Immature natural killer cell (primary cell): ENCODE measurements around the gene LRRC66. TPM values are rescaled to one million over a fixed set of nuclear protein-coding genes. Genes with fewer than 3 reads are reported as not detected.

Experiments
- DNase-seq, 3 donors: peaks; one replicate each; pipeline ENCODE4 v3.0.0; 2022; ENCODE audit warnings: mixed read lengths in 1 of 3
- H3K27ac Mint-ChIP-seq, 6 donors: one replicate each; pipeline ENCODE4 v1.8.0; 2020; ENCODE audit warnings: mixed read lengths in 6 of 6, mild to moderate bottlenecking in 5 of 6, inconsistent platforms in 4 of 6, moderate library complexity in 3 of 6
- H3K27me3 Mint-ChIP-seq, 3 donors: one replicate each; pipeline ENCODE4 v1.8.0; 2020 to 2021; ENCODE audit warnings: low read depth in 3 of 3, mild to moderate bottlenecking in 3 of 3, mixed read lengths in 3 of 3, moderate library complexity in 3 of 3, inconsistent platforms in 1 of 3
- H3K36me3 Mint-ChIP-seq, 3 donors: one replicate each; pipeline ENCODE4 v1.8.0; 2020; ENCODE audit warnings: mixed read lengths in 3 of 3, inconsistent platforms in 2 of 3, mild to moderate bottlenecking in 2 of 3
- H3K4me1 Mint-ChIP-seq, 2 donors: one replicate each; pipeline ENCODE4 v1.8.0; 2020; ENCODE audit warnings: inconsistent platforms in 2 of 2, mild to moderate bottlenecking in 2 of 2, mixed read lengths in 2 of 2, moderate library complexity in 1 of 2
- H3K4me3 Mint-ChIP-seq, 5 donors: one replicate each; pipeline ENCODE4 v1.8.0; 2020; ENCODE audit warnings: mild to moderate bottlenecking in 5 of 5, mixed read lengths in 5 of 5, inconsistent platforms in 3 of 5, moderate library complexity in 3 of 5
- H3K9me3 Mint-ChIP-seq, 6 donors: one replicate each; pipeline ENCODE4 v1.8.0; 2020; ENCODE audit warnings: mild to moderate bottlenecking in 6 of 6, mixed read lengths in 6 of 6, inconsistent platforms in 4 of 6, moderate library complexity in 3 of 6
- polyA plus RNA-seq, 3 donors: library from polyadenylated mRNA; unstranded; fragments of 300-500 nt; fragmentation: Illumina TruSeq; gene quantifications; one replicate each; pipeline ENCODE4 v1.2.3, GENCODE V29; 2021

LRRC66 gene
- polyA plus RNA-seq, 3 donors from 2014 or later: not detected

DNA sequence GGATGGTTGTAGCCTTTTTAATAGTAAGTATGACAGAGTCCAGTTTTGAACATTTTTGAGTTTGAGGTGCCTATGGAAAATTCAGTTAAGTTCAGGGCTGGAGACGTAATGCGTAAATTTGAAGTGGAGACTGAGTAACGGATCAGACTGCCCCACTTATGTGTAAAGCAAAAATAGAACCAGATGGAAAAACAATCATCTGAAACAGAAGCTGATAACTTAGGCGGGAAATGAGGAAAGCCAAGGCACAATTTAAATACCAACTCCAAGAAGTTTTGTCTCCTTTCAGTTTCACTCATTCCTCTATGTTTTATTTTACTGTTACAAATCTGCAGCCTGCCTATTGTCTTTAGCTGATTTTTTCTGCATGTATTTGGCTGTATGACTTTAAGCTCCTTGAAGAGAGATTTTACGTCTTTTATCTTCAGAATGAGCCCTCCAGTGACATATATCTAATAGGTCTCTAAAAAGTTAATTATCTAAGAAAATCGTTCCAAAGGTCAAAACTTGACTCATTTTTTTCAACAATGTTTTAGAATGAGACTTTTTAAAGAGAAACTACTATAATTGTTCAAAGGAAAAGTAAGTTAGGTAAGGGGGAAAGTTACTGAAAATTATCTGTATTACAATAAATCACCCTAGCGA lies 16.8 kb upstream of the LRRC66 start:
- H3K4me1 Mint-ChIP-seq: peaks cover 14 to 28% of the 10 kb centered on the region in 2 donors
- H3K4me3 Mint-ChIP-seq: peak overlapping the region; percentile 72 to 88 (median 80)
- H3K27me3 Mint-ChIP-seq: peaks cover 4 to 10% (median 5%) of the 10 kb centered on the region in 3 donors
- H3K9me3 Mint-ChIP-seq: peaks cover 0 to 1% (median 0%) of the 10 kb centered on the region in 6 donors
- H3K27ac Mint-ChIP-seq: peak overlapping the region in 1 of 6 donors; percentile 82
- H3K36me3 Mint-ChIP-seq: no peaks in the 10 kb centered on the region
- no peak for DNase-seq

DNA sequence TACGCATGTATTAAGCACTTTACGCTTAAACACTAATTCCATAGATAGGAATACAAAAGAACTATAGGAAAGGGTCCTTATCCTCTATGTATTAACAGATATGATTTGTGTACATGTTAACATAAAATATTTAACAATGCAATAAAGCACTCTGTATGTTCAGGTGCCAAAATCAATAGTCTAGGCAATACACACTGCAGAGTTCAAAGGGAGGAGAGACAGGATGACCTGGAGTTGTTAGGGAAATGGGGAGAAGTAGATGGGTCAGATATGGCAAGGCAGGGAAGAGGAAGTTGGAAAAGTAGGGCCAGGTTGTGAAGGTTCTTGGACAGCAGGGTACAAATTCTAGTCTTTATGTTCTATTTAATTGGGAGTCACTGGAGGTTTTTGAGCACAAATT lies 15.0 kb upstream of the LRRC66 start:
- H3K27ac Mint-ChIP-seq: no peak overlapping the region
- H3K4me3 Mint-ChIP-seq: no peak overlapping the region
- DNase-seq: no peak
- peaks cover 14 to 28% of the 10 kb centered on the region in 2 donors for H3K4me1 Mint-ChIP-seq
- no peaks in the 10 kb centered on the region for H3K36me3 Mint-ChIP-seq
- H3K27me3 Mint-ChIP-seq: peaks cover 4 to 10% (median 5%) of the 10 kb centered on the region in 3 donors
- peaks cover 0 to 1% (median 0%) of the 10 kb centered on the region in 6 donors for H3K9me3 Mint-ChIP-seq

DNA sequence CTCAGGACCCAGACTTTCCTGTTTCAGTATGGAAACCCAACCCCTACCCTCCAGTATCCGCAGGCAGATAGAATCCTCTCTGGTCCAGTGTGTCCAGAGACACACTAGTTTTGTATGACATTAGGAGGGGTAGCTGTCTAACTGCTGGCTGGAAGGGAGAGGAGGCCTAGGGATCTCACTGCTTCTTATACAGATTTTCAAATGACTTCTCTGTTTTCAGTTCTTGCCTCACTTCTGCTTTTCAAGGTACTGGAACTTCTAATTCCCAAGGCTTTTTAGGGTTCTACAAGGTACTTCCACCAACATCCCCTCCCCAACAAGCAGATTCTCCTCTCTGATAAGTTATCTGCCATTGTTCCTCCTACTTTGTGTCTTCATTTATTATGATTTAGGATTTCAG lies 11.8 kb upstream of the LRRC66 start:
- H3K9me3 Mint-ChIP-seq: peaks cover 0 to 1% (median 0%) of the 10 kb centered on the region in 6 donors
- H3K4me1 Mint-ChIP-seq: peaks cover under 1 to 4% of the 10 kb centered on the region in 2 donors
- no peak overlapping the region for H3K27ac Mint-ChIP-seq
- no peaks in the 10 kb centered on the region for H3K36me3 Mint-ChIP-seq
- DNase-seq: no peak
- H3K4me3 Mint-ChIP-seq: no peak overlapping the region
- peaks cover 0 to 4% (median 4%) of the 10 kb centered on the region in 3 donors for H3K27me3 Mint-ChIP-seq

DNA sequence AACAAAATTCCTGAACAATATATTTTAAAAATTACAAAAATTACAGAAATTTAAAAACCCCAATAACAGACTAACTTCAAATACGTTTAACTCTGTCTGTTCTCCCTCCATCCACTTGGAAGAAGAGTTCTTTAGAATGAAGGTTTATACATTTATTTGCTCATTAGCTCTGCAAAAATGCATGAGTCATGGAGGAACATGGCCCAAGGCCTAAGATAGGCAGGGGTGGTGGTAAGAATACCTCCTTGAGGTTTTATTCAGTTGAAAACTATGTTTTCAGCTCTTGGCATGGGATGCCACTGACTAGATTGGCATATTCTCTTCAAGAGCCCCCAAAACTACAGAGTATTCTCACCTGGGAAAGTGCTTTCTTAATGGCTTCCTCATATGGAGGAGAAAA lies 8.8 kb upstream of the LRRC66 start:
- DNase-seq: no peak
- H3K4me1 Mint-ChIP-seq: peaks cover 0 to 2% of the 10 kb centered on the region in 2 donors
- no peaks in the 10 kb centered on the region for H3K9me3 Mint-ChIP-seq
- peaks cover 0 to 5% (median 0%) of the 10 kb centered on the region in 3 donors for H3K27me3 Mint-ChIP-seq
- no peak overlapping the region for H3K4me3 Mint-ChIP-seq
- no peaks in the 10 kb centered on the region for H3K36me3 Mint-ChIP-seq
- no peak overlapping the region for H3K27ac Mint-ChIP-seq

DNA sequence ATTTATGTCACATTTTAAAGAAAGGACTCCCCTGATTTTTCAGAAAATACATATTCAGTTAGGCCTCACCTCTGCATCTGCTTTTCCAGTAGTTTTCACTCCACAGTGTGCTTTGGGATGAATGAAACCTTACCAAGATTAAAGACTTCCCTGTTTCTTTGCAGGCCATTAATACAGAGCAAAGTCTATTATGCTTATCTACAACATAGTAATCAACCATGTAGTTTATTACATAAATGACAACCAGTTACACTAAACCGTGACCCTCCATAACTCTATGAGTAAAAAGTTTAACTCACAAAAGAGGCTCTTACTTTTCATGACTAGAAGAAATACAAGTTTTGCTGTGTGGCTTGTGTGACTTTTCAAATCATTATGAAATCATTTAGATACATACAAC lies 2.3 kb downstream of the LRRC66 start:
- Mint-ChIP-seq H3K36me3 (no peaks in the 10 kb centered on the region), H3K9me3 (no peaks in the 10 kb centered on the region), H3K27me3 (no peaks in the 10 kb centered on the region), H3K27ac (no peak overlapping the region), H3K4me1 (peaks cover 0 to 5% of the 10 kb centered on the region in 2 donors), H3K4me3 (no peak overlapping the region)
- no peak for DNase-seq

DNA sequence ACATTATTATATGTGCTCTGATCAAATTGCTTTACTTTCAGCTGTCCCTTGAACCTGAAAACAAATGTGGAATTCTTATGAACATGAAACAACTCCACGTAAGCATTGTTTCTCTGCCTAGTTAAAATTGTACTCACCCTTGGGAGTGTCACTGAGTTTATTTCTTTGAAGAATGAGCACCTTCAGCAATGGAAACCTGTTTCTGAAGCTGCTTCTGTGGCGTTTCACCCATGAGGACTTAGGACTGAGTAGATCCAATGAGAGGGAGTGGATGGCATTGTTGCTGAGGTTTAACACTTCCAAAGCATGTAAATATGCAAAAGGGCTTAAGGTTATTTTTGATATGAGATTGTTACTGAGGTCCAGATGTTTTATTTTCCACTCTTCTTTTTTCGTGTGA lies 3.2 kb downstream of the LRRC66 start:
- H3K27me3 Mint-ChIP-seq: no peaks in the 10 kb centered on the region
- no peaks in the 10 kb centered on the region for H3K36me3 Mint-ChIP-seq
- H3K27ac Mint-ChIP-seq: no peak overlapping the region
- peaks cover 0 to 5% of the 10 kb centered on the region in 2 donors for H3K4me1 Mint-ChIP-seq
- H3K4me3 Mint-ChIP-seq: no peak overlapping the region
- no peak for DNase-seq
- H3K9me3 Mint-ChIP-seq: no peaks in the 10 kb centered on the region

DNA sequence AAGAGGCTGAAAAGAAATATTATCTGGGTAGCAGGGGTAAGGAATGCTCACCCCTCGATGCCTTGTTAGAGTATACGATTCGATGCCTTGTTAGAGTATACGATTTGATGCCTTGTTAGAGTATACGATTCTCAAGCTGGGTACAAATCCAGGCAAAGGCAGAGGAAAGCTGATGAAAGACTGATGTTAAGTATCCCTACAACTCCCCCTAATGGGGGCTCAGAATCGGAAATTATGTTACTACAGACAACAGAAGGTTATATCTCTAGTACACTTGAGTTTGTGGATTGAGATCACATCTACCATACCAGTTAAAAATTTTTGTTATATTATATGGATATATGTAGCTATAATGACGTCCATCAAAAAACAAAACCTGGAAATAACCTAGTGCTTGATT lies 4.8 kb downstream of the LRRC66 start:
- Mint-ChIP-seq H3K4me1 (peaks cover 0 to 5% of the 10 kb centered on the region in 2 donors), H3K9me3 (no peaks in the 10 kb centered on the region), H3K27ac (no peak overlapping the region), H3K4me3 (no peak overlapping the region), H3K27me3 (no peaks in the 10 kb centered on the region), H3K36me3 (no peaks in the 10 kb centered on the region)
- DNase-seq: no peak

DNA sequence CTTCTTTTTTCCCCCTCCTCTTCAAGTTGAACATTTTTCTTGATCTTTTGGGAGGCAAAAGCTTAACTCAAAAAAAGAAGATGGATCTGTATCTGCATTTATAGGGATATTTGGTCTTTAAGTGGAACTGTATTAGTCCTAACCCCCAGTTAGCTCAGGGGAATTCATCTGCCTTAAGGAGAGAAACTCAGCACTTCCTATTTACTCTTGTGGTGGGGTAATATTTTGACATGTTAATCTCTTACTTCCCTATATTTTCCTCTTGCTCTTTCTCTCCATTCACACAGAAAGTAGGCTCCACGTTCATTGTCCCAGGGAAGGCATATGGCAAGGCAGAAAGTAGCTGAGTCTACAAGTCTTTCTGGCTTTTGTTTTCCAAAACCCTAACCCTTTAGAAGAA lies 5.3 kb downstream of the LRRC66 start:
- Mint-ChIP-seq H3K27ac (no peak overlapping the region), H3K9me3 (no peaks in the 10 kb centered on the region), H3K27me3 (no peaks in the 10 kb centered on the region), H3K36me3 (no peaks in the 10 kb centered on the region), H3K4me3 (no peak overlapping the region), H3K4me1 (peaks cover 0 to 5% of the 10 kb centered on the region in 2 donors)
- DNase-seq: no peak

DNA sequence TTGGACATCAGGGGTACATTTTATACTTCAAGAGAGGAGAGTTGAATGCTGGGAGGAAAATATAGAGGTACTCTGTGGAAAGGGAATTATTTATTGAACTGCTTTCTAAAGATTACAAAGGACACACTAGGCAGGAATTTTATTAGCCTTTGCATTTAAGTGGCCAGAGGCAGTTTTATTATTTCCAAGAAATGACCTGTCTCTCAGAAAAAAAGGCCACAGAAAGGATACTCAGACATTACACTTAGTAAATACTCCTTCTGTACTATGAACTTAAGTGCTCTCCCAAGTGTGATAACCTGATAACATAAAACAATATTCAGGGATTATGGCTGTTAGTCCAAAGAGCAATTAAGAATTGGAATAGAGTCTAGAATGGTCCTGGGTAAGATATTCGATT lies 7.5 kb downstream of the LRRC66 start:
- Mint-ChIP-seq H3K4me1 (no peaks in the 10 kb centered on the region), H3K4me3 (no peak overlapping the region), H3K27me3 (no peaks in the 10 kb centered on the region), H3K36me3 (no peaks in the 10 kb centered on the region), H3K27ac (peak overlapping the region in 1 of 6 donors; percentile 25), H3K9me3 (no peaks in the 10 kb centered on the region)
- DNase-seq: no peak

DNA sequence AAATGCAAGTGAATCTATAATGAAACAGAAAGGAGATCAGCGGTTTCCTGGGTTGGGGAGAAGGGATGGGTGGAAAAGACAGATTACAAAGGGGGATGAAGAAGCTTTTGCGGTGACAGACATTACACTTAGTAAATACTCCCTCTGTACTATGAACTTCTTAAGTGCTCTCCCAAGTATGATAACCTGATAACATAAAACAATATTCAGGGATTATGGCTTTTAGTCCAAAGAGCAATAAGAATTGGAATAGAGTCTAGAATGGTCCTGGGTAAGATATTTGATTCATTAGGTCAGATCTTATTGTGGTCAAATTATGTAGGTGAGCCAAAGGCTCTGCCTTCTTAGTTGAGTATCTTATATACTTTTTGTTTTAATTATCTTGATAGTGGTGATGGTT lies 9.2 kb downstream of the LRRC66 start:
- no peak overlapping the region for H3K27ac Mint-ChIP-seq

DNA sequence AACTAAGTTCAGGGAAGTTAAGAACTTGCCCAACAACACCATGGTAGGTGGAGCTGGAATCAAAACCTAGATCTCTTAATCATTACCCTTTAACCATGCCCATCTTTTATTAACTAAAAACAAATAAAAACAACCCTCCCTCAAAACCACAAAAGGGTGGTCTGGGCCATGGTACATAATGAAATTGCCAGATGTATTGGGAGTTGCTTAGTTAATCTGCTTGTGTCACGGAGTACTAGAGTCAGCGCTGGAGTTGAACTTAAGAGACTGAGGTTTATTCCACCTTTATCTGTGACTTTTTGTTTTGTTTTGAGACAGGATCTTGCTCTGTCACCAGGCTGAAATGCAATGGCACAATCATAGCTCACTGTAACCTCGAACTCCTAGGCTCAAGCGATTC lies 13.3 kb downstream of the LRRC66 start:
- DNase-seq: no peak
- no peaks in the 10 kb centered on the region for H3K27me3 Mint-ChIP-seq
- H3K4me3 Mint-ChIP-seq: no peak overlapping the region
- no peaks in the 10 kb centered on the region for H3K36me3 Mint-ChIP-seq
- no peaks in the 10 kb centered on the region for H3K4me1 Mint-ChIP-seq
- no peaks in the 10 kb centered on the region for H3K9me3 Mint-ChIP-seq
- no peak overlapping the region for H3K27ac Mint-ChIP-seq

More for the DNA sequence above, 9.2 kb downstream of the LRRC66 start:
- no peak overlapping the region for H3K4me3 Mint-ChIP-seq
- H3K36me3 Mint-ChIP-seq: no peaks in the 10 kb centered on the region
- DNase-seq: no peak
- no peaks in the 10 kb centered on the region for H3K9me3 Mint-ChIP-seq
- no peaks in the 10 kb centered on the region for H3K4me1 Mint-ChIP-seq
- no peaks in the 10 kb centered on the region for H3K27me3 Mint-ChIP-seq

DNA sequence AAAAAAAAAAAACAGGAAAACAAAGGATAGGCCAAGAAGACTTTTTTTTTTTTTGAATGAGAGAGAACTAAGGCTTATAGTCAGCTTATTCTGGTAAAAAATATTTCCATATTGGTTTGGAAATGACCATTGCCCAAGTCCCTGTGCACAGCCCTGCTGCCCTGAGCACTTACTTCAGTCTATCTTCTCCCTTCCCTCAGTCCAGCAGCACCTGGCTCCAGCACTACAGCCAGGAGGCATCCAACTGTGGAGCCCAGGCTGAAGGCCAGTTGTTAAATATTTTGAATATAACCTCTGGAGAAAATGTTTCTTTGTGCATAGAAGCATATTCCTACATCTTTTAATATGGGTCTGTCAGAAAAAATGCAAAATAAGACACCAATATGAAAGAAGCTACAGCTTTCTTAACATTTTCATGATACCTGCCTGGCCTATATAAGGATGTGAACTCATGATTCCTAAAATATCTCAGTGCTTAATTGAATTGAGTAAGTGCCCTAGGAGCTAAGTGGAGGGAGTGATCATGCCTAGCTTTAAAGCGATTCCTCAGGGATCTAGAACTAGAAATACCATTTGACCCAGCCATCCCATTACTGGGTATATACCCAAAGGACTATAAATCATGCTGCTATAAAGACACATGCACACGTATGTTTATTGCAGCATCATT lies 14.4 kb downstream of the LRRC66 start:
- H3K4me1 Mint-ChIP-seq: no peaks in the 10 kb centered on the region
- no peaks in the 10 kb centered on the region for H3K36me3 Mint-ChIP-seq
- H3K9me3 Mint-ChIP-seq: no peaks in the 10 kb centered on the region
- H3K27me3 Mint-ChIP-seq: peaks cover 0 to 2% (median 0%) of the 10 kb centered on the region in 3 donors
- H3K27ac Mint-ChIP-seq: no peak overlapping the region
- no peak for DNase-seq
- no peak overlapping the region for H3K4me3 Mint-ChIP-seq

DNA sequence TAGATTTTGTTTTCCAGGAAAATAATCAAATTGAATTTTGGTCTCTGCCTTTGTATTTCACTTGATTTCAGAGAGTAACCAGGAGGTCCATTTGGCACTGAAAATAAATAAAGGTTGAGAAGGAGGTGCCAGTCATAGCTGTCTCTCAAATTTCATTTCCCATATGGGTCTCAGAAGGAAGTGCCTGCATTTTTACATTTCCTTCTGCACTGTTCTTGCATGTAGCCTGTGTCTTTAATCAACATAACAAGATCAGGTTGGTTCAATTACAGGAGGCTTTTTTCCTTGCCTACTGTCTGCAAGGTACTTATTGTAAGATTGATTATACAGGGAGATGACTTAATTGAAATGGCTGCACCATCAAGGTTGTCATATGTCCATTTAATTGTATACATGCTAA lies 15.7 kb downstream of the LRRC66 start:
- peaks cover 0 to 2% (median 0%) of the 10 kb centered on the region in 3 donors for H3K27me3 Mint-ChIP-seq
- no peak overlapping the region for H3K4me3 Mint-ChIP-seq
- DNase-seq: no peak
- H3K9me3 Mint-ChIP-seq: no peaks in the 10 kb centered on the region
- H3K4me1 Mint-ChIP-seq: no peaks in the 10 kb centered on the region
- no peaks in the 10 kb centered on the region for H3K36me3 Mint-ChIP-seq
- H3K27ac Mint-ChIP-seq: no peak overlapping the region

DNA sequence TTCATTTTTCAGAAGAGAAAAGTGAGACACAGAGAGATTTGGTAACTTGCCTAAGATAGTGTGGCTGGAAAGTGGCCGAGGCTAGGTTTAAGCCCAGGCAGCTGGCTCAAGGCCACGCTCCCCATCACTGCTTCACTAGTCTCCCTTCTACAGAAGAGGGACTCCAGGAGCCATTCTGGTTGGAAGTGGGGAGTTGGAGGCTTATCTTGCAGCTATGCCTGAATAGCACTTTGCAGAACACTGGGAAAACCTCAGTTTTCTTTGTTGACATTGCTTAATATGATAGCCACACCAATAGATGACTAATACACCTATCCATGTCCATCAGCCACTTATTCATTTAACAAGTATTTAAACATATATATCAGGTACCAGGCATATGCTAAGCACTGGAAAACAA lies 18.5 kb downstream of the LRRC66 start:
- no peaks in the 10 kb centered on the region for H3K4me1 Mint-ChIP-seq
- no peak for DNase-seq
- no peaks in the 10 kb centered on the region for H3K36me3 Mint-ChIP-seq
- peaks cover 0 to 3% (median 0%) of the 10 kb centered on the region in 3 donors for H3K27me3 Mint-ChIP-seq
- H3K27ac Mint-ChIP-seq: no peak overlapping the region
- H3K9me3 Mint-ChIP-seq: no peaks in the 10 kb centered on the region
- H3K4me3 Mint-ChIP-seq: no peak overlapping the region

DNA sequence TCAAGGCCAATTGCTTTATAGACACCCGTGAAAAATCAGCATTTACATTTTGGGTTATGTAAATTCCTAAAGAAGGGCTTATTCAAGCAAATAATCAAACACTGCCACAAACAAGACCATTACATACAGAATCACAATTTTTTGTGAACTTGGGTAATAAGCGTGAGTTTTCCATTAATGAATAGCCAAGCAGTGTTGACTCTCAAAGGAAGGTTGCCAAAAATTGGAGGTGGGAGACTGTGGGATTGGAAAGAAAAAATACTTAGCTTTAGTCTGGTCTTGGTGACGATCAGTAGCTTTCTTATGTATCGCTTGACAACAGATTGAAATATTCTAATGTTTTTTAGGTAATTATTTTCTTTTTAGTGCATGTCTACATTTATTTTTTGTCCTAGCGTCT lies 20.9 kb downstream of the LRRC66 start:
- H3K4me3 Mint-ChIP-seq: no peak overlapping the region
- no peaks in the 10 kb centered on the region for H3K4me1 Mint-ChIP-seq
- H3K9me3 Mint-ChIP-seq: no peaks in the 10 kb centered on the region
- DNase-seq: no peak
- H3K27me3 Mint-ChIP-seq: peaks cover 0 to 3% (median 0%) of the 10 kb centered on the region in 3 donors
- H3K36me3 Mint-ChIP-seq: no peaks in the 10 kb centered on the region
- H3K27ac Mint-ChIP-seq: no peak overlapping the region
